ENCODE results near the gene ZNF107.
"Not testable (repeated sequence)": the region's sequence is repeated elsewhere in the genome, so short reads cannot be mapped to it uniquely, and the experiment has no call there.

The ZNF107 gene

GRCh38 chr7:64706625-64707292 lies 40.8 kb downstream of the ZNF107 start:
- DNase-seq (ENCODE audit: low read depth), result no peak
- no peak overlapping the region for H3K4me3 ChIP-seq (ENCODE audit: low read depth, low read length)
- TF ChIP-seq CTCF (IDR thresholded peaks at IDR 0.05; ENCODE audit: control insufficient read depth, extremely low read depth, insufficient read depth), result no peak

DNA sequence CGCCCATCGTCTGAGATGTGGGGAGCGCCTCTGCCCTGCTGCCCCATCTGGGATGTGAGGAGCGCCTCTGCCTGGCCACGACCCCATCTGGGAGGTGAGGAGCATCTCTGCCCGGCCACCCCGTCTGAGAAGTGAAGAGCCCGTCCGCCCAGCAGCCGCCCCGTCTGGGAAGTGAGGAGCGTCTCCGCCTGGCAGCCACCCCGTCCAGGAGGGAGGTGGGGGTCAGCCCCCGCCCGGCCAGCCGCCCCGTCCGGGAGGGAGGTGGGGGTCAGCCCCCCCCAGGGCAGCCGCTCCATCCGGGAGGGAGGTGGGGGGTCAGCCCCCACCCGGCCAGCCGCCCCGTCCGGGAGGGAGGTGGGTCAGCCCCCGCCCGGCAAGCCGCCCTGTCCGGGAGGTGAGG lies 52.0 kb downstream of the ZNF107 start:
- not testable (repeated sequence) for H3K4me3 ChIP-seq (ENCODE audit: low read depth, low read length); DNase-seq (ENCODE audit: low read depth)

DNA sequence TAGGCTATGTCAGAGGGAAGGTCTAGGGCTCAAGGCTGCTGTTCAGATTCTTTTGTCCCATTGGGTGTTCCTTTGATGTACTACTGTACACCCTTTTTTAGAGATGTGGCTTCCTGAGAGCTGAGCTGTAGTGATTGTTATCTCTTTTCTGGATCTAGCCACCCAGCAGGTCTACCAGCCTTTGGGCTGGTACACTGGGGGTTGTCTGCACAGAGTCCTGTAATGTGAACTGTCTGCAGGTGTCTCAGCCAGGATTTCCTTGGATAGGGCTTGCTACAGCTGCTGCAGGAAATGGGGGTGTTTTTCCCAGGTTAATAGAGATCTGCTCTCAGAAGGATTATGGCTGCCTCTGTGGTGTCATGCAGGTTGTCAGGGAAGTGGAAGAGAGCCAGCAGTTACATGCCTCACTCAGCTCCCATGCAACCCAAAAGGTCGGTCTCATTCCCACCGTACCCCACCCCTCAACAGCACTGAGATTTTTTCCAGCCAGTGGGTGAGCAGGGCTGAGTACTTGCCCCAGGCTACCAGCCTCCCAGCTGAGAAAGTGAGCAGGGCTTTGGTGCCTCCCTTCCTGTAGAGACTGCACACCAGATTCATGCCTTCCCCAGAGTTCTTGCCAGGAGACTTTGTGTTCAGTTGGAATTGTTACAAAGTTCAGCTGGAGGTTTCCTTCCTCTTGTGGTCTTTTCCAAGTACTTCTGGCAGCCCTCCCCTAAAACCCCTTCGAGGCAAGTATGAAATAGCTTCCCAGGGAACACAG lies 63.3 kb downstream of the ZNF107 start:
- no peak for DNase-seq (ENCODE audit: low read depth)
- no peak overlapping the region for H3K4me3 ChIP-seq (ENCODE audit: low read depth, low read length)

GRCh38 chr7:64733550-64734240 lies 67.8 kb downstream of the ZNF107 start:
- no peak for DNase-seq (ENCODE audit: low read depth)
- H3K4me3 ChIP-seq (ENCODE audit: low read depth, low read length), result no peak overlapping the region
- TF ChIP-seq CTCF (IDR thresholded peaks at IDR 0.05; ENCODE audit: control insufficient read depth, extremely low read depth, insufficient read depth), result no peak

More for the DNA sequence above, 63.3 kb downstream of the ZNF107 start:
- no peak for TF ChIP-seq CTCF (IDR thresholded peaks at IDR 0.05; ENCODE audit: control insufficient read depth, extremely low read depth, insufficient read depth)

DNA sequence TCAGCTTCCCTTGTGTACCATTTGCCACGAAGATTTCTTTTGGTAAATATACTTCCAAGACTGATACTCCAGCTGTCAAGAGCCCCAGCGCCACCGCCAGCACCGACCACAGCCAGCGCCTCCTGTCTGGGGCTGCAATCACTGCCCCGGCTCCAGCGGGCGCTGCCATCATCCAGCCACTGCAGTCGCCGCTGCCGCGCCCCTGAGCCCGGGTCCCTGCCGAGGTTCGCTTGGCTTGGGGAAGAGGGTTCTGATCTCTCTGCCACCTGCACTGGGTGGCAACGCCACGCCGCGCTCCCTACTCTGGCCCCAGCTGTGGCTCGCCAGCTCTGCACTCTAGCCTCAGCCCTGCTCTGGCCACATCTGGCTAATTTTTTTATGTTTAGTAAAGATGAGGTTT lies 70.6 kb downstream of the ZNF107 start:
- no peak overlapping the region for H3K4me3 ChIP-seq (ENCODE audit: low read depth, low read length)
- DNase-seq (ENCODE audit: low read depth), result no peak
- no peak for TF ChIP-seq CTCF (IDR thresholded peaks at IDR 0.05; ENCODE audit: control insufficient read depth, extremely low read depth, insufficient read depth)

DNA sequence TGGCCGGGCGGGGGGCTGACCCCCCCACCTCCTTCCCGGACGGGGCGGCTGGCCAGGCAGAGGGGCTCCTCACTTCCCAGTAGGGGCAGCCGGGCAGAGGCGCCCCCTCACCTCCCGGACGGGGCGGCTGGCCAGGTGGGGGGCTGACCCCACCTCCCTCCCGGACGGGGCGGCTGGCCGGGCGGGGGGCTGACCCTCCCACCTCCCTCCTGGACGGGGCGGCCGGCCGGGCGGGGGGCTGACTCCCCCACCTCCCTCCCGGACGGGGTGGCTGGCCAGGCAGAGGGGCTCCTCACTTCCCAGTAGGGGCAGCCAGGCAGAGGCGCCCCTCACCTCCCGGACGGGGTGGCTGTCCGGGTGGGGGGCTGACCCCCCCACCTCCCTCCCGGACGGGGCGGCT lies 72.5 kb downstream of the ZNF107 start:
- DNase-seq (ENCODE audit: low read depth); H3K4me3 ChIP-seq (ENCODE audit: low read depth, low read length): not testable (repeated sequence)

DNA sequence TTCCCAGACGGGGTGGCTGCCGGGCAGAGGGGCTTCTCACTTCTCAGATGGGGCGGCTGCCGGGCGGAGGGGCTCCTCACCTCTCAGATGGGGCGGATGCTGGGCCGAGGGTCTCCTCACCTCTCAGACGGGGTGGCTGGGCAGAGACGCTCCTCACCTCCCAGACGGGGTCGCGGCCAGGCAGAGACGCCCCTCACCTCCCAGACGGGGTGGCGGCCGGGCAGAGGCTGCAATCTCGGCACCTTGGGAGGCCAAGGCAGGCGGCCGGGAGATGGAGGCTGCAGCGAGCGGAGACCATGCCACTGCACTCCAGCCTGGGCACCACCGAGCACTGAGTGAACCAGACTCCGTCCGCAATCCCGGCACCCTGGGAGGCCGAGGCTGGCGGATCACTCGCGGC lies 73.0 kb downstream of the ZNF107 start:
- not testable (repeated sequence) for DNase-seq (ENCODE audit: low read depth); H3K4me3 ChIP-seq (ENCODE audit: low read depth, low read length)

DNA sequence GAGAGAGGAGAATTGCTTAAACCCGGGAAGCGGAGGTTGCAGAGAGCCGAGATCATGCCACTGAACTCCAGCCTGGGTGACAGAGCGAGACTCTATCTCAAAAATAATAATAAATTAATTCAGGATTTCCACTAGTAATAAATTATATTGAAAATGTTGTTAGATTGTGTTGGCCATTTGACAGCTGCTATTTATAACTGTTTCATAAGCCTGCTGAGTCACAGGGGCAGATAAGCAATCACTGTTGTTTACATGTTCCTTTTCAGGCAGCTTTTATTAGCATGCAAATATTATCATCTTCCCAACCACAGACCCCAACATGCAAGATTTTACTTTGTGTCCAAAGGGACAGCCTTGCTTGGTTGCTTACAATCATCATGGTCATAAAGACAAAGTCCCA lies 78.7 kb downstream of the ZNF107 start:
- TF ChIP-seq CTCF (IDR thresholded peaks at IDR 0.05; ENCODE audit: control insufficient read depth, extremely low read depth, insufficient read depth), result no peak
- no peak overlapping the region for H3K4me3 ChIP-seq (ENCODE audit: low read depth, low read length)
- no peak for DNase-seq (ENCODE audit: low read depth)

Measured in LNCaP clone FGC (cell line).